ENCODE measurements around the gene PXDC1.

PXDC1 gene

DNA sequence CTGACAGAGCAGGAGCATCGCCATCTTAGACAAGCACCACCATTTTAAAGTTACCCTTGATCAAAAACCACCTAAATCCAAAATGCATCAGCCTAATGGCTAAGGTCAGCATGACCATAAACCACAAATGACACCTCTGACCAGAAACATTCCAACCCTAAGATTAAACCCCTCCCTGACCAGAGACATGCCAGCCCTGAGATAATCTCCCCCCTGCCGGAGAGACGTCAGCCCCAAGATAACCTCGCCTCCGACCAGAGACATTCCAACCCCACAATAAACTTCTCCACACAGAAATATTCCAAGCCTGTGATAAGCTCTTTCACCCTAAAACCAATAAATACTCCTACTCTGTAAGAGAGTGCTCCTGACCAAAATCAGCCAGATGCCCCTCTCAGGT is 53.5 kb downstream of the PXDC1 start:
- Histone ChIP-seq H3K4me3 (ENCODE audit: insufficient read length, low read depth) (no peak overlapping the region), H3K9me3 (ENCODE audit: insufficient read depth, low read length) (peaks cover 17% of the 10 kb centered on the region), H3K27me3 (ENCODE audit: insufficient read depth, insufficient read length) (no peaks in the 10 kb centered on the region), H3K36me3 (ENCODE audit: insufficient read depth, insufficient read length, low read length) (no peaks in the 10 kb centered on the region), H3K4me1 (ENCODE audit: insufficient read depth, insufficient read length) (no peaks in the 10 kb centered on the region), H3K9ac (ENCODE audit: insufficient read length, low read depth) (no peak overlapping the region)
- no peak for DNase-seq (ENCODE audit: low read depth, low spot score)
- TF ChIP-seq ZNF274 (IDR thresholded peaks at IDR 0.05; ENCODE audit: low read depth, low read length) (no peak), SUZ12 (IDR thresholded peaks at IDR 0.05; ENCODE audit: extremely low read depth, insufficient read depth, insufficient read length) (no peak), YY1 (IDR thresholded peaks at IDR 0.05; ENCODE audit: insufficient read depth, insufficient read length) (no peak)

DNA sequence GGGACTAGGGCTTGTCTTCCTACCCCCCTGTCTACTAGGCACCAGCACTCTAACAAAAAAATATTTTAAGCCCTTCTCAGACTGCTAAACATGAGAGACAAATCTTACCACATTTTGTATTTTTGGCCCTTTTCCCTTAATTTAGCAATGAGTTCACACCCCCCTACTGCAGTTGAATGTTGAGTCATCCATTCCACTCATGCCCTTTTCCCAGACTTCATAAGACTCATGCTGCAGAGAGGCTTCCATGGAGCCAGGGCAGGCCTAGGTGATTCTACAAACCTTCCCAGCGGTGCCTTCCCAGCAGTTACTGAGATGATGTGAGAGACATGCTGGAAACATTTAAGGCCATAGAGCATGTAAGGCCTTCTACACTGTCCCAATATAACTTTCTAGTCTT is 53.9 kb downstream of the PXDC1 start:
- no peak for DNase-seq (ENCODE audit: low read depth, low spot score)
- Histone ChIP-seq H3K4me1 (ENCODE audit: insufficient read depth, insufficient read length) (no peaks in the 10 kb centered on the region), H3K9ac (ENCODE audit: insufficient read length, low read depth) (no peak overlapping the region), H3K9me3 (ENCODE audit: insufficient read depth, low read length) (peaks cover 17% of the 10 kb centered on the region), H3K4me3 (ENCODE audit: insufficient read length, low read depth) (no peak overlapping the region), H3K36me3 (ENCODE audit: insufficient read depth, insufficient read length, low read length) (no peaks in the 10 kb centered on the region), H3K27me3 (ENCODE audit: insufficient read depth, insufficient read length) (no peaks in the 10 kb centered on the region)
- no peak for TF ChIP-seq SUZ12 (IDR thresholded peaks at IDR 0.05; ENCODE audit: extremely low read depth, insufficient read depth, insufficient read length)
- no peak for TF ChIP-seq ZNF274 (IDR thresholded peaks at IDR 0.05; ENCODE audit: low read depth, low read length)
- no peak for TF ChIP-seq YY1 (IDR thresholded peaks at IDR 0.05; ENCODE audit: insufficient read depth, insufficient read length)

DNA sequence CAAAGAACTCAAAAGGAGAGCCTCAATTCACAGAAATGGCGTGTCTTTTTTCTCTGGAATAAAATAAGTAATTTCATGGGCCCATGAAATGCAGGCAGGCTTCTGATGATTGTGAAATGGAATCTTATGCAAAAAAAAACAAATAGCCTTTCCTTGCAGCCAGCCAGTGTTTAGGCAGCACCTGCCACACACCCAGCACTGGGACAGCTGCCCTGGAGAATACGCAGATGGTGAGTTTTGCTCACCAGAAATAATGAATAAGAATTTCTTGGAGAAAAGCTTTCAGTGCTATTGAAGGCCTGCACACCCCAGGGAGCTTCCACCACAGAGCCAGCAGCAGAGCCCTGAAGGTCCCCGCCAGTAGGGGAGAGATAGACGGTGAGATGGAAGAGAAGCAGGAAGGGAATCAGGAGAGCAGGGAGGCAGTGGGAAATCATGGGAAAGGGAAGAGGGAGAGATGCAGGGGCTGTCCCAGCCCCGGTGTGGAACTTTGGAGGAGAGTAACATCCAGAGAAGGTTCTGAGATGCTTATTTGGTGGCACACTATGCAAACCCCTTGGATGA is 54.9 kb downstream of the PXDC1 start:
- Histone ChIP-seq H3K36me3 (ENCODE audit: insufficient read depth, insufficient read length, low read length) (no peaks in the 10 kb centered on the region), H3K9ac (ENCODE audit: insufficient read length, low read depth) (no peak overlapping the region), H3K4me3 (ENCODE audit: insufficient read length, low read depth) (no peak overlapping the region), H3K27me3 (ENCODE audit: insufficient read depth, insufficient read length) (no peaks in the 10 kb centered on the region), H3K4me1 (ENCODE audit: insufficient read depth, insufficient read length) (no peaks in the 10 kb centered on the region), H3K9me3 (ENCODE audit: insufficient read depth, low read length) (peaks cover 17% of the 10 kb centered on the region)
- no peak for DNase-seq (ENCODE audit: low read depth, low spot score)
- TF ChIP-seq SUZ12 (IDR thresholded peaks at IDR 0.05; ENCODE audit: extremely low read depth, insufficient read depth, insufficient read length), result no peak
- TF ChIP-seq ZNF274 (IDR thresholded peaks at IDR 0.05; ENCODE audit: low read depth, low read length), result no peak

DNA sequence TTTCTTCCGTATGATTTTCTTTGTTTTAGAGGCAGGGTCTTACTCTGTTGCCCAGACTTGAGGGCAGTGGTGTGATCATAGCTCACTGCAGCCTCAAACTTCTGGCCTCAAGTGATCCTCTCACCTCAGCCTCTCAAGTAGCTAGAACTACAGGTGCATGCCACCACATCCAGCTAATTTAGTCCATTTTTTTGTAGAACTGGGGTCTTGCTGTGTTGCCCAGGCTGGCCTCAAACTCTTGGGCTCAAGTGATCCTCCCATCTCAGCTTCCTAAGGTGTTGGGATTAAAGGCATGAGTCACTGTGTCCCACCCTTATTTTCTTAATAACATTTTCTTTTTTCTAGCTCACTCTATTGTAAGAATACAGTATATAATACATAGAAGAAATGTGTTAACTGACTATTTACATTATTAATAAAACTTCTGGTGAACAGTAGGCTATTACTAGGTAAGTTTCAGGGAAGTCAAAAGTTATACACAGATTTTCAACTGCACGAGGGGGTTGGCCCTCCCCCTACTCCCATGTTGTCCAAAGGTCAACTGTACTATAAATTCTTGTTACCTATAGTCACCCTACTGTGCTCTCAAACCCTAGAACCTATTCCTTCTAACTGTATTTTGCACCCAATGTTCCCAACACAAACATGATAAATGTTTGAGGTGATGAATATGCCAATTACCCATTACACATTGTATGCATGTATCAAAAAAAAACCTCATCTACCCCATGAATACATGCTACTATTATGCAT is 56.3 kb downstream of the PXDC1 start:
- Histone ChIP-seq H3K4me3 (ENCODE audit: insufficient read length, low read depth) (no peak overlapping the region), H3K9me3 (ENCODE audit: insufficient read depth, low read length) (peaks cover 17% of the 10 kb centered on the region), H3K36me3 (ENCODE audit: insufficient read depth, insufficient read length, low read length) (no peaks in the 10 kb centered on the region), H3K9ac (ENCODE audit: insufficient read length, low read depth) (no peak overlapping the region), H3K27me3 (ENCODE audit: insufficient read depth, insufficient read length) (no peaks in the 10 kb centered on the region), H3K4me1 (ENCODE audit: insufficient read depth, insufficient read length) (no peaks in the 10 kb centered on the region)
- DNase-seq (ENCODE audit: low read depth, low spot score), result no peak
- TF ChIP-seq ZNF274 (IDR thresholded peaks at IDR 0.05; ENCODE audit: low read depth, low read length) (no peak), YY1 (IDR thresholded peaks at IDR 0.05; ENCODE audit: insufficient read depth, insufficient read length) (no peak), SUZ12 (IDR thresholded peaks at IDR 0.05; ENCODE audit: extremely low read depth, insufficient read depth, insufficient read length) (no peak)

DNA sequence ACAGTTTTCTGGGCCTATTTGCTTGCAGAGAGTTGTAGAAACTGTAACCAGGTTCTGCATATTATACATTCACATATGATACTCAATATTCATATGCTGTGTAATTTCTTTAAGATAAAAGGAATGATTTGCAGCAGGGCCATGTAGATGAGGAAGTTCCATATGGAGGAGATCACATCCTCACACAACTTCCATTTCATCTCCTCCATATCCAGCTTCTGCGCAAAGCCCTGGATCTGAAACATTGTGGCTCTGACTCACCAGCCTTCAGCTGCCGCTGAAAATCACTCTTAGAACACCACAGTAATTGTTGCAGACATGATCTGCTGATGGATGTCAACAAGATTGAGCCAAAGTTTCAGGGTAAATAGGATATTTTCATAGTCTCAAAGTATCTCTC is 57.7 kb downstream of the PXDC1 start:
- no peak overlapping the region for H3K4me3 ChIP-seq (ENCODE audit: insufficient read length, low read depth)
- H3K4me1 ChIP-seq (ENCODE audit: insufficient read depth, insufficient read length), result no peaks in the 10 kb centered on the region
- DNase-seq (ENCODE audit: low read depth, low spot score), result no peak
- no peaks in the 10 kb centered on the region for H3K36me3 ChIP-seq (ENCODE audit: insufficient read depth, insufficient read length, low read length)
- H3K27me3 ChIP-seq (ENCODE audit: insufficient read depth, insufficient read length), result no peaks in the 10 kb centered on the region
- no peak for TF ChIP-seq YY1 (IDR thresholded peaks at IDR 0.05; ENCODE audit: insufficient read depth, insufficient read length)
- H3K9me3 ChIP-seq (ENCODE audit: insufficient read depth, low read length), result peaks cover 9% of the 10 kb centered on the region
- H3K9ac ChIP-seq (ENCODE audit: insufficient read length, low read depth), result no peak overlapping the region

DNA sequence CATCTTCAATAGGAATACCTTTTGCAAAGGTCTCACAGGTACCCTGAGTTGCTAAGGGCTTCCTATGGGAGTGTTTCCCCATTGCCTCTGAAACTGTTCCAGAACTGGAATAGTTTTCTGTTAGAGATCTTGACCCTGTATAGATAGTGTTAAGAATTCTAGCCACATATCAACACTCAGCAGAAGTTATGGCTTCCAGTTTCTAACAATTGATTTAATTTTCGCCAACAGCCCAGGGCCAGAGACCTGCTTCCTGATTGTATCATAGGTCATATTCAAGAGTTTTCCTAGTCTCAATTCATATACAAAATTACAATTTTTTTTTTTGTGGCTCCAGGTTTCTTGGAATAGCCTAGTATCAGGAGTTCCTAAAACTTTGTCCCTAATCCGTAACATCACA is 61.0 kb downstream of the PXDC1 start:
- H3K9ac ChIP-seq (ENCODE audit: insufficient read length, low read depth), result no peak overlapping the region
- TF ChIP-seq SUZ12 (IDR thresholded peaks at IDR 0.05; ENCODE audit: extremely low read depth, insufficient read depth, insufficient read length) (no peak), ZNF274 (IDR thresholded peaks at IDR 0.05; ENCODE audit: low read depth, low read length) (no peak), YY1 (IDR thresholded peaks at IDR 0.05; ENCODE audit: insufficient read depth, insufficient read length) (no peak)
- DNase-seq (ENCODE audit: low read depth, low spot score), result no peak
- H3K4me1 ChIP-seq (ENCODE audit: insufficient read depth, insufficient read length), result no peaks in the 10 kb centered on the region
- H3K36me3 ChIP-seq (ENCODE audit: insufficient read depth, insufficient read length, low read length), result no peaks in the 10 kb centered on the region
- no peaks in the 10 kb centered on the region; the same call in 1 of the 2 replicates for H3K9me3 ChIP-seq (ENCODE audit: insufficient read depth, low read length)
- no peak overlapping the region for H3K4me3 ChIP-seq (ENCODE audit: insufficient read length, low read depth)
- no peaks in the 10 kb centered on the region for H3K27me3 ChIP-seq (ENCODE audit: insufficient read depth, insufficient read length)

DNA sequence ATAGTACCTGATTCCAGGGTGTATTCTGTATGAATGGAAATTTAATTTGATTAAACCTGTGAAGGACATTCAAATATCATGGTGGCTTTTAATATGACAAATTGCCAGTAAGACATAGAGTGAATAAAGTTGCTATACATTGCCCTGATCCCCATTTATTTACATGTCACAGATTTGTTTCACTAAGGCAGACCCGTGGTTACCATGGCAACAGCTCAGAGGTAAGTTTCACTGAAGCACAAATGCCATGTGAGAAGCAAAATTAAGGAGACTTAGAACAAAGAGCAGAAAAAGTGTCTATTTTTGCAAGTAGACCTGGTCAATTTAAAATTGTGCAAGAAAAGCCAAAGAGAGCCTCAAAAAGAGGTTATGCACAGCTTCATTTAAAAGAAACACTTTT is 63.7 kb downstream of the PXDC1 start:
- H3K4me3 ChIP-seq (ENCODE audit: insufficient read length, low read depth), result no peak overlapping the region
- H3K4me1 ChIP-seq (ENCODE audit: insufficient read depth, insufficient read length), result no peaks in the 10 kb centered on the region
- H3K9ac ChIP-seq (ENCODE audit: insufficient read length, low read depth), result no peak overlapping the region
- H3K36me3 ChIP-seq (ENCODE audit: insufficient read depth, insufficient read length, low read length), result no peaks in the 10 kb centered on the region
- TF ChIP-seq ZNF274 (IDR thresholded peaks at IDR 0.05; ENCODE audit: low read depth, low read length) (no peak), SUZ12 (IDR thresholded peaks at IDR 0.05; ENCODE audit: extremely low read depth, insufficient read depth, insufficient read length) (no peak), YY1 (IDR thresholded peaks at IDR 0.05; ENCODE audit: insufficient read depth, insufficient read length) (no peak)
- H3K9me3 ChIP-seq (ENCODE audit: insufficient read depth, low read length), result no peaks in the 10 kb centered on the region; the same call in 1 of the 2 replicates
- H3K27me3 ChIP-seq (ENCODE audit: insufficient read depth, insufficient read length), result no peaks in the 10 kb centered on the region
- no peak for DNase-seq (ENCODE audit: low read depth, low spot score)

Data from NT2/D1 (cell line).